Heart left ventricle (tissue), 16 donors: ENCODE measurements around the gene RALGPS1. TPM values are rescaled to one million over a fixed set of nuclear protein-coding genes. Genes with fewer than 3 reads are reported as not detected.

Source experiments
- ATAC-seq, 4 donors: fragments of 200-7000 bp; cut with Tn5 transposase; one replicate each; pipeline ENCODE4 v1.9.1; 2020 to 2022; ENCODE audit warnings: moderate library complexity in 4 of 4, mild to moderate bottlenecking in 3 of 4, moderate number of reproducible peaks in 1 of 4
- DNase-seq, 5 donors: peaks; one replicate each; pipeline ENCODE4 v3.0.0-alpha.2; 2020
- H3K27ac ChIP-seq, 12 donors: fragments of 200-600 bp; sonication (generic) in 4 of 12; one replicate each; pipeline versions ENCODE4 v1.5.0 to v1.8.0; 2016 to 2022; ENCODE audit warnings: mild to moderate bottlenecking in 2 of 12
- H3K27me3 ChIP-seq, 9 donors: fragments of 200-600 bp; sonication (generic) in 2 of 9; one replicate each; pipeline versions ENCODE4 v1.5.1 to v1.8.0; 2016 to 2022; ENCODE audit warnings: mild to moderate bottlenecking in 3 of 9
- H3K36me3 ChIP-seq, 9 donors: fragments of 200-600 bp; sonication (generic) in 2 of 9; one replicate each; pipeline versions ENCODE4 v1.5.0 to v1.8.0; 2018 to 2022; ENCODE audit warnings: mild to moderate bottlenecking in 2 of 9
- H3K4me1 ChIP-seq, 12 donors: fragments of 200-600 bp; sonication (generic) in 4 of 12; one replicate each; pipeline versions ENCODE4 v1.5.0 to v1.8.0; 2016 to 2022; ENCODE audit warnings: mild to moderate bottlenecking in 3 of 12
- H3K4me3 ChIP-seq, 12 donors: fragments of 200-600 bp; sonication (generic) in 4 of 12; one replicate each; pipeline versions ENCODE4 v1.5.0 to v1.8.0; 2017 to 2022; ENCODE audit warnings: mild to moderate bottlenecking in 9 of 12, moderate library complexity in 4 of 12
- H3K9me3 ChIP-seq, 12 donors: fragments of 200-600 bp; sonication (generic) in 4 of 12; one replicate each; pipeline versions ENCODE4 v1.5.0 to v1.8.0; 2016 to 2022; ENCODE audit warnings: mild to moderate bottlenecking in 1 of 12
- CTCF ChIP-seq, 12 donors: fragments of 200-600 bp; sonication (generic) in 4 of 12; IDR thresholded peaks; one replicate each; pipeline versions ENCODE4 v1.5.0 to v1.8.0; 2018 to 2022; ENCODE audit warnings: antibody characterized with exemption in 12 of 12, mild to moderate bottlenecking in 5 of 12
- POLR2A ChIP-seq, 2 donors: fragments of 450-650 bp; IDR thresholded peaks; one replicate each; pipeline ENCODE4 v1.6.1; 2017; ENCODE audit warnings: antibody characterized with exemption in 2 of 2, mild to moderate bottlenecking in 2 of 2, moderate library complexity in 2 of 2
- WGBS, 4 donors: extraction: QIAGEN DNeasy Blood & Tissue Kit in 2 of 4; methylation state at CpG; one replicate each; pipeline versions ENCODE4 v1.1.5 to v1.1.7; 2013 to 2018; 5-methylcytosine and 5-hydroxymethylcytosine counted together
- intact Hi-C, 10 donors: fragments of 100-400 bp; cut with DNase I; formaldehyde crosslinking; loops; one replicate each; pipeline versions ENCODE4 v1.11.1 to v1.14.2; 2022
- polyA plus RNA-seq, 2 donors: library from polyadenylated mRNA; stranded (reverse); fragments of 200-250 nt; gene quantifications; one replicate each; pipeline ENCODE4 v1.2.3, GENCODE V29; 2013
- total RNA-seq, 9 donors: library from RNA; depleted of rRNA in 2 of 9; stranded (reverse); fragments of >200 nt in 2 of 9; fragmentation: NEBNext Ultra II Directional in 3 of 9; extraction: Animal tissue kit (Norgen Biotek cat#: 25700) in 3 of 9; gene quantifications; one replicate each; pipeline versions ENCODE4 v1.1.0 to v1.2.4, GENCODE V29; 2016 to 2023
- donor health status: ischemic (EF 13 %, LVEDD 7.1; RV severe dilation, severe dysfunction).
- donor health status: healthy with polysubstance abuse.
- donor health status: DM: no; HTN: yes; CAD: no.
- donor health status: DM: no; HTN: no; CAD: no.
- donor health status: ischemic (EF 25% LVEDD 6.9; RV normal size, moderate dysfunction).
- donor health status: ischemic (EF 25% LVEDD 5.7; RV mildly dilated, moderate dysfunction).
- donor health status: healthy.
- donor health status: DM: yes; HTN: yes; CAD: no.
- donor health status: ischemic (EF 35%, LVEDD 5.7; RV mildly dilated, moderate dysfunction).
- donor health status: nonischemic (EF 11% LVEDD 7.7; RV severe dilation, severe dysfunction).
- donor health status: DM: yes; HTN: yes; CAD: no.
- donor health status: PGD.
- donor health status: ischemic (EF 29% LVEDD 5.4; RV normal size, mild dysfunction).
- donor health status: nonischemic (EF 23%, LVEDD 6.1; RV moderate dilation, normal function).

Gene RALGPS1
- total and polyA plus RNA-seq, 11 donors = 8.0 to 21.8 (median 14.4) TPM

- 59 to 74% (median 67%) methylated on average over 17 of the region's 17 CpGs for WGBS, 4 donors
- DNase-seq = peak in 3 of 5 donors; percentile 50 to 77 (median 68)
Observed at GRCh38 chr9:127183814-127184582, 269.4 kb downstream of the RALGPS1 start.

DNA sequence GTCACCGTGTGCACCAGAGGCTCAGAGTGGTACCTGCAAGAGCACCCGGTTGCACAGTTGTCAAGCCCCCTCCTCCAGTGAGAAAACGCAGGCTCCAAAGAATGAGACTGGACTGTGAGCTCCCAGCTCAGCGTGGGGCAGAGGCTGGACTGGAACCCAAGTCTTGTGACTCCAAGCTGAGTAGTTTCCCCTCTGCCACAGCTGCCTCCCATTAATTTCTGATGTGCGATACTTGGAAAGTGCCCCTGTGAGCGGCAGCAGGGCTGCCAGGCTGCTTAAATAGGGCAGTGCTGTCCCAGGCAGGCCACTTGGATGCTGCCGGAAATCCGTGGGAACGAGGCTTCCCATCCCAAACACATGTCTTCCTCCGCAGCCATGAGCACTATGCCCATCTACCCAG lies 270.1 kb downstream of the RALGPS1 start:
- Histone ChIP-seq H3K27me3 (no peaks in the 10 kb centered on the region), H3K4me3 (no peak overlapping the region), H3K36me3 (no peaks in the 10 kb centered on the region), H3K27ac (peak overlapping the region; percentile 55 to 96 (median 88)), H3K4me1 (peaks cover 2 to 81% (median 49%) of the 10 kb centered on the region in 12 donors), H3K9me3 (no peaks in the 10 kb centered on the region)
- DNase-seq = peak in 1 of 5 donors; percentile 55
- intact Hi-C loops = loop anchor here in 5 of 10 donors (5.0 kb wide), 3 partner anchors 52 to 227 kb away; partner anchors contain the start of gene ANGPTL2 (in 3 of the 5)
- 49 to 79% (median 54%) methylated on average over 10 of the region's 10 CpGs for WGBS, 4 donors
- no peak for ATAC-seq
- TF ChIP-seq POLR2A (IDR thresholded peaks at IDR 0.05) = no peak
- TF ChIP-seq CTCF (IDR thresholded peaks at IDR 0.05) = no peak

More at GRCh38 chr9:127183814-127184582, 269.4 kb downstream of the RALGPS1 start:
- Histone ChIP-seq H3K9me3 (no peaks in the 10 kb centered on the region), H3K27ac (peak overlapping the region; percentile 55 to 96 (median 88)), H3K36me3 (no peaks in the 10 kb centered on the region), H3K4me1 (peaks cover 2 to 87% (median 54%) of the 10 kb centered on the region in 12 donors), H3K4me3 (no peak overlapping the region), H3K27me3 (no peaks in the 10 kb centered on the region)
- peak; percentile 0 to 33 (median 17) for ATAC-seq
- intact Hi-C loops = loop anchor here in 1 of 10 donors (5.0 kb wide), 1 partner anchor 52 kb away; no protein-coding TSS in a partner anchor
- TF ChIP-seq POLR2A (IDR thresholded peaks at IDR 0.05) (no peak), CTCF (IDR thresholded peaks at IDR 0.05) (no peak)

DNA sequence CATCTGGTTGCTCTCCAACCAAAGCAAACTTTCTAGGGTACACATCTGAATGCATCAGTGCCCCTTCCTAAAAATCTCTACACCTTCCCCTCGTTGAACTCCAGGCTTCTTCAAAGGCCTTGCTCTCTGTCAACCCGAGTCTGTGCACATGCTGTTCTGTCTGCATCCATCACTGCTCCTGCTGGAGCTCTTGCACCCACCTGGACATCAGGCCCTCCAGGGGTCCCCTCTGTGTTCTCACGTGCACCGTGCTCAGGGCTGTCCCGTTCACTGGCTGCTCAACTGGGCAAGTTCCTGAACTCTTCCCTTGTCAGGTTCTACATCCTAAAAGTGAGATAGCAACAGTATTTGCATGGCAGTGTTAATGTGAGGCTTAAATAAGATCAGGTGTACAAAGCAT lies 270.6 kb downstream of the RALGPS1 start:
- WGBS, 4 donors = 67 to 89% (median 77%) methylated on average over 4 to 5 of the region's 5 CpGs
- no peaks in the 10 kb centered on the region for H3K27me3 ChIP-seq
- no peaks in the 10 kb centered on the region for H3K36me3 ChIP-seq
- ATAC-seq (no peak), DNase-seq (no peak)
- TF ChIP-seq POLR2A (IDR thresholded peaks at IDR 0.05) (no peak), CTCF (IDR thresholded peaks at IDR 0.05) (no peak)
- peak overlapping the region in 11 of 12 donors; percentile 79 to 96 (median 89) for H3K27ac ChIP-seq
- H3K4me3 ChIP-seq = no peak overlapping the region
- peaks cover 2 to 75% (median 47%) of the 10 kb centered on the region in 12 donors for H3K4me1 ChIP-seq
- intact Hi-C loops = loop anchor here in 4 of 10 donors (5.0 kb wide), 2 partner anchors 63 to 228 kb away; partner anchors contain the start of gene ANGPTL2 (in 3 of the 4)
- no peaks in the 10 kb centered on the region for H3K9me3 ChIP-seq
